Thyroid gland (tissue), 4 donors: Measurements from ENCODE around the gene P3H3.

ENCODE experiments used
- CTCF ChIP-seq, 6 experiments: fragments of 200-600 bp in 3 of 6; fragments of 450-650 bp in 3 of 6; sonication (generic) in 3 of 6; IDR thresholded peaks; one replicate each; pipeline ENCODE4 v1.5.1; 2016 to 2019; ENCODE audit warnings: antibody characterized with exemption in 6 of 6, mild to moderate bottlenecking in 2 of 6, inconsistent platforms in 1 of 6, moderate library complexity in 1 of 6
- POLR2A ChIP-seq, 2 donors: fragments of 450-650 bp; IDR thresholded peaks; one replicate each; pipeline ENCODE4 v1.6.1; 2017; ENCODE audit warnings: antibody characterized with exemption in 2 of 2, mild to moderate bottlenecking in 2 of 2, moderate library complexity in 1 of 2

GRCh38 chr12:6871052-6871957 lies 43.1 kb downstream of the P3H3 start:
- TF ChIP-seq POLR2A (IDR thresholded peaks at IDR 0.05) (no peak), CTCF (IDR thresholded peaks at IDR 0.05) (no peak)
